ENCODE measurements around the gene TOM1.

GRCh38 chr22:35312198-35313059 lies 12.7 kb downstream of the TOM1 start:
- no peak for TF ChIP-seq EP300 (IDR thresholded peaks at IDR 0.05)
- TF ChIP-seq POLR2A (IDR thresholded peaks at IDR 0.05), result no peak

Measured in ovary (tissue), 1 donor.